K562 (cell line): ENCODE measurements around the gene POR. TPM values are rescaled to one million over a fixed set of nuclear protein-coding genes. Genes with fewer than 3 reads are reported as not detected.

Experiments used
- CBX1 ChIP-seq: sonication (generic); IDR thresholded peaks from 2 replicates; pipeline ENCODE4 v1.6.1; 2016; ENCODE audit warnings: antibody characterized with exemption, low read depth, mild to moderate bottlenecking
- CHD4 ChIP-seq: fragments of 200-600 bp; sonication (generic); IDR thresholded peaks from 3 replicates; pipeline ENCODE4 v1.6.1; 2012; ENCODE audit warnings: low read depth, mild to moderate bottlenecking, mixed read lengths, low read length, inconsistent platforms; ENCODE audit not compliant: insufficient read depth, insufficient replicate concordance, poor library complexity, severe bottlenecking
- EP400 ChIP-seq: fragments of 450-650 bp; IDR thresholded peaks from 2 replicates; pipeline ENCODE4 v1.6.1; 2017; ENCODE audit warnings: antibody characterized with exemption, mild to moderate bottlenecking, moderate library complexity
- HIVEP1 ChIP-seq: fragments of 250-450 bp; sonication (Bioruptor Pico); IDR thresholded peaks from 2 replicates; pipeline ENCODE4 v1.4.0; 2020; ENCODE audit warnings: mild to moderate bottlenecking
- MAFG ChIP-seq: fragments of 450-650 bp; conservative IDR thresholded peaks from 2 replicates; pipeline ENCODE4 v1.6.1; 2016; ENCODE audit warnings: missing genetic modification characterization, missing compliant biosample characterization
- MAZ ChIP-seq, 2 experiments: fragments of 450-650 bp in 1 of 2; sonication (generic) in 1 of 2; formaldehyde crosslinking; IDR thresholded peaks in 1 of 2; conservative IDR thresholded peaks in 1 of 2; 2 replicates each; pipeline versions ENCODE4 v1.4.0 to v1.5.0; 2020; ENCODE audit warnings: mild to moderate bottlenecking in 1 of 2, missing genetic modification reagents in 1 of 2
- PRMT5 ChIP-seq: sonication (generic); formaldehyde crosslinking; IDR thresholded peaks from 2 replicates; pipeline ENCODE4 v1.5.0; 2020; ENCODE audit warnings: missing genetic modification reagents
- RCOR1 ChIP-seq, 2 experiments: IDR thresholded peaks; 2 replicates each; pipeline ENCODE4 v1.6.1; 2012; ENCODE audit warnings: low read depth in 2 of 2, low read length in 2 of 2, borderline replicate concordance in 1 of 2, improper control_type of control experiment in 1 of 2
- RUNX1 ChIP-seq: sonication (generic); IDR thresholded peaks from 2 replicates; pipeline ENCODE4 v1.6.1; 2016; ENCODE audit warnings: antibody characterized with exemption, low read depth
- ZFP30 ChIP-seq: fragments of 250-450 bp; sonication (Bioruptor Pico); IDR thresholded peaks from 2 replicates; pipeline ENCODE4 v1.8.0; 2022; ENCODE audit warnings: moderate library complexity, mild to moderate bottlenecking, inconsistent platforms, borderline replicate concordance
- polyA plus RNA-seq, 8 experiments: library from polyadenylated mRNA; depleted of rRNA in 4 of 8; stranded (reverse) in 5 of 8; unstranded in 3 of 8; fragments of >200 nt; fragmentation: Nextera tagmentation in 2 of 8; fragmentation: Illumina TruSeq in 1 of 8; extraction: Ambion mirVana in 2 of 8; extraction: Trizol in 1 of 8; gene quantifications; 2 replicates each; pipeline versions ENCODE4 v1.2.1 to v1.2.3, GENCODE V29; 2011 to 2014; ENCODE audit warnings: inconsistent platforms in 1 of 8, missing spikeins in 1 of 8
- total RNA-seq, 7 experiments: library from RNA; depleted of rRNA in 6 of 7; stranded (reverse); fragments of >200 nt in 6 of 7; fragmentation: Illumina TruSeq in 2 of 7; extraction: Trizol in 2 of 7; gene quantifications; 2 replicates each; pipeline versions ENCODE4 v1.2.1 to v1.2.3, GENCODE V29; 2011 to 2021; ENCODE audit warnings: low replicate concordance in 1 of 7

The POR gene
- total and polyA plus RNA-seq, 9 of the 15 experiments (the other 6 are each of a cell fraction or from before 2014, with no cell fraction given) = 4.7 to 142 (median 40.8) TPM

DNA sequence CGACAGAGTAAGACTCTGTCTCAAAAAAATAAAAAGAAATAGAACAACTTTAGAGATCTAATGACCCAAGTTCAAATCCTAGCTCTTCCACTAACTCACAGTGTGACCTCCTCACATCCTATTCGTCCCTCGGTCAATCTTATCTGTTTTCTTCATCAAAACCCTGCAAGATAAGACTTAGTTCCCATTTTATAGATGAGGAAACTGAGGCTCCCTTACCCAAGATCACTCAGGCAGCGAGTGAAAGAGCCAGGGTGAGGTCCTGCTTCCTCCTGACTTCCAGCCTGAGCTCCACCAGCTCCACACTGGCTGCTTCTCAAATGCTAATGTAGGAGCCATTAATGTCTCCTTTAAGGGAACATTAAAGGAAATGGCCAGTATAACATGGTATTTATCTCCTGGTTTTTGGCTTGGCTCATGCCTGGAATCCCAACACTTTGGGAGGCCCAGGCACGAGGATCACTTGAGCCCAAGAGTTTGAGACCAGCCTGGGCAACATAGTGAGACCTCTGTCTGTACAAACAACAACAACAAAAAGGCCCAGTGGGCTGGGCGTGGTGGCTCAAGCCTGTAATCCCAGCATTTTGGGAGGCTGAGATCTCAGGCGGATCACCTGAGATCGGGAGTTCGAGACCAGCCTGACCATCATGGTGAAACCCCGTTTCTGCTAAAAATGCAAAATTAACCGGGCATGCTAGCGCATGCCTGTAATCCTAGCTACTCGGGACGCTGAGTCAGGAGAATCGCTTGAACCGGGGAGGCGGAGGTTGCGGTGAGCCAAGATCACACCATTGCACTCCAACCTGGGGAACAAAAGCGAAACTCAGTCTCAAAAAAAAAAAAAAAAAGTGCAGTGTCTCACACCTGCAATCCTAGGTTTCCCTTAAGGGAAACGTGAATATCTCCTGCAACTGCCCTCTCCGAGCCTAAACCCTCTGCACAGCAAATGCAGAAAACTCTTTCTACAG is 39.6 kb upstream of the POR start (continued):
- TF ChIP-seq EP400 = no peak
- peak; percentile 46; the same call in 1 of the 2 replicates for TF ChIP-seq CBX1
- TF ChIP-seq MAFG = peak; percentile 47; the same call in 1 of the 2 replicates
- TF ChIP-seq HIVEP1 (CRISPR knock-in tag) = no peak
- peak in 1 of 2 experiments; percentile 28; a peak in 1 of 4 replicates for TF ChIP-seq RCOR1 (IDR thresholded peaks at IDR 0.05; ENCODE audit: borderline replicate concordance in 1 of 2, low read depth in 2 of 2, low read length in 2 of 2)
- TF ChIP-seq ZFP30 (CRISPR knock-in tag) = no peak
- no peak for TF ChIP-seq PRMT5 (CRISPR knock-in tag)
- peak; percentile 46 for TF ChIP-seq CHD4
- TF ChIP-seq MAZ (CRISPR knock-in tag; conservative IDR thresholded peaks at IDR 0.05 in 1 of 2, IDR thresholded peaks at IDR 0.05 in 1 of 2) = no peak
- no peak for TF ChIP-seq RUNX1
